NOMO-1 treated with DMSO at 0.1 percent for 48 hours (cell line): ENCODE data around the gene BMPER.

Experiments
- DNase-seq: peaks from one replicate; lab custom pipeline; 2025; ENCODE audit not compliant: unreplicated experiment; lab: John Stamatoyannopoulos, UW

The BMPER gene

DNA sequence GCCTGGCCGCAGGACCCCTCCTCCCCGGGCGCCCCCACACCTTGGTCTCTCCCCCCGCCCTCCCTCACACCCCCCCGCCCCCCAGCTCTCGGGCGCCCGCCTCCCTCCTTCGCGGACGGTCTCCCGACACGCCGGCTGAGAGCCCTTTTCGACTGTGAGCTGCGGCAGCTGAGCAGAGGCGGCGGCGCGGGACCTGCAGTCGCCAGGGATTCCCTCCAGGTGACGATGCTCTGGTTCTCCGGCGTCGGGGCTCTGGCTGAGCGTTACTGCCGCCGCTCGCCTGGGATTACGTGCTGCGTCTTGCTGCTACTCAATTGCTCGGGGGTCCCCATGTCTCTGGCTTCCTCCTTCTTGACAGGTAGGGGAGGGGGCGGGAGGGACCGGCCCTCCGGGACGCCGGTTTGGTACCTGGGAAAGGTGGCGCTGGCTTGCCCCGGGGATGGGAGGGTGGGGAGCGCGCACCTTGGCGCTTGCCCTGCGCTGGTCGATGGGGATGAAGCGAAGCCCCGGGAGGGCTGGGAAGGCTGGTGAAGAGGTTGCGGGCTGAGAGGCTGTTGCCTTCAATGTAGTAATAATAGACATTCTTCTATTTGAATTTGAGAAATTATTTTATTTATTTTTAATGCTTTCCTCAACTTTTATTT is at the start of gene BMPER:
BMPER (plus strand) TSS at position 151 of the 644 bp plus-strand sequence; CDS start at position 226, 75 bp downstream.
- DNase-seq, result no peak

DNA sequence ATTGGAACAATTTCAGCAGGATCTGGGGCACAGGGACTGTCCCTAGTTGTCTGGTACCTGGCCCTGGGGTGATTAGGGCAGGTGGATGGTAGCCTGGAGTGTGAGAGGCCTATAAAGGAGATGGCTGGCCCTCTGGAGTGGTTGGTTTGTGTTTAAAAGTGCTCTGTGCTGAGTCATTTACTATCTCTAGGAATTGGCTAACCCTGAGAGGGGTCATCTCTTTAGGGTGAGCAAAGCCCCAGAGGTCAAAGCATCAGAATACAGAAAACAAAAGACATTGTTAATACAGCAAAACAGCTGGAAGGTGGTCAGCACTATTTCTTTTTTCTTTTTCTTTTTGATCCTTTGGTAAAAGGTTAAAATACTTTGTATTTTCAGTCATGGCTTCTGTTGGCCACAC is 43.4 kb upstream of the BMPER start:
- no peak for DNase-seq

DNA sequence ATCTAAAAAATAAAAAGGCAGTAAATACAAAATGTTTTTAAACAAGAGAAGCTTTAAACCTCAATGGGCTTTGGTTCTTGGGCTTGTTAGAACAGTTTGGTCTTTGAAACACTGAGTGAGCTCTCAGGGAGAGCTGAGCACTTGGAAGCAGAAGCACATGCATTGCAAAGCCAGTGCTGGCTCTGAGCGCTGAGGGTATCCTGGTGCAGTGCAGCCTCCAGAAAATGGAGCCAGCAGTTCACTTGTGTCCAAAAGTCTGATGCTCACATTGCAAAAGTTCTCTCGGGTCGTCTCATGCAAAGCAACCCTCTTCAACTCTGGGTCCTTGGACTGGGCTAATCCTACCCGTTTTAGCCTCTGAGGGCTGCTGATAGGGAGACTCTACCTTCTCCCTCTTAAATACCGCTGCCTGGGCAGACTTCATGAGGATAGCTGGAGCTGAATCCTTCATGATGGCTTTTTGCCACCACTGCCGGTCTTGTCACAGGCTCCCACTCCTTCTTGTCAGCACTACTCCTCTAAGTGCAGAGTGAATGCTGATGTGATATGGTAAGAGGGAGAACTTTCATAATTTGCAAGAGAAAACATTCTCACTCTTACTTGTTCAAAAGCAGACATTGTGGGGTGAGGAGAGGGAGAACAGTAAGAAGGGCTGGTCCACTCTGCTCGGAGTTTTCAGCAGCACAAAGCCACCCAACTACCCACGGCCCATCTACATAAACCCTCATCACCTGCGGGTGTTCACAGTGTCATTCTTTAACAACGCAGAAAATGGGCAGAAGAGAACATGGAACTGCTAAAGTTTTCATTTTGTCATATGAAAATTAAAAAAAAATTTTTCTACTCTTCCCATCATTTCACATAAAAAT is 42.2 kb upstream of the BMPER start:
- no peak for DNase-seq

DNA sequence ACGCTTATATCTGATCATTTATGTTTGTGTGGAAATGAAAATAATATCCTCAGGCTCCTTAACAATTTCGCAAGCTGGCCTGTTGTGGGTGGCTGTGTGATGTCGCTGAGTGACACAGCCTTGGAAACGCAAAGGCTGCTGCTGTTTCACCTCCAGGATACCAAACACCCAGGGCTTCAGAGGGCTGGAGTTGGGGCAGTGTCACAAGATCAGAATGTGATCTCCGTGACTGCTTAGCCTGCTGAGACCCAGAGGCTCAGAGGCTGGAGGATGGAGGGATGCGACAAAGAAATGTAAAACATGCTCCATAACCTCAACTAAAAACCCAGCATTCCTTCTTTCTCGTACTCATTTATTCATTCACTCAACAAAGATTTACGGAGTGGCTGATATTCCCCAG is 37.2 kb upstream of the BMPER start:
- DNase-seq, result no peak

DNA sequence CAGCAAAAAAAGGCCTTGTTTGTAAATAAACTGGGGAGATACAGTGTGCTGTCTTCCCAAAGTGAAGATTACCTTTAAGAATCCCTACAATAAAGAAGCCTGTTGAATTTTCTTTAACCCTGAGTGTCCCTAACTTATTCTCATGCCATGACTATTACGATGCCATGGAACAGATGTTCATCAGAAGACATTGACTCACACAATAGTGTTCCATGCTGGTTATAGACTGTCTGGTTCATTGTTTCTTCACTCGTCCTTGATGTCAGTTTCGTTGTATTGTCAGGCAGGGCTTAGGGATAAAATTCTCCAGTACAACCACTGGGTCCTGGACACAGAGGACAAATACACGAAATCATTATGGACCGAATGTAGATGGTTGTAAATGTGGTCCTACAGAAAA is 36.2 kb upstream of the BMPER start:
- no peak for DNase-seq

DNA sequence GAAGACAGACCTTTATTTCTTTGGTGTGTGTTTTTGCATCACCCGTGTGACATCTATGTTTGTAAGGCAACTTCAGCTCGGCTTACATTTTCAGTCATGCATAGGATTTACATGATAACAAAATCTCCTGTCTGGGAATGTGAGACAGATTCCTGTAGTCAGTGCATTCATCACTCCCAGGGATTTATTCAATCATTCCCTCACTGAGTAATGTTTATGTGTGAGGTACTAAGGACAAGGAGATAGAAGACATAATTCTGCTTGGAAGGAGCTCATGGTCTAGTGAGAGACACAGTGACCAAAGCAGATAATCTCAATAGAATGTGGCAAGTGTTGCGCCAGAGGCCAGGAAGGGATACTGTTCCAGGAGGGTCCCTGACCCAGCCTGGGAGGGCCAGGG is 35.2 kb upstream of the BMPER start:
- DNase-seq, result no peak

DNA sequence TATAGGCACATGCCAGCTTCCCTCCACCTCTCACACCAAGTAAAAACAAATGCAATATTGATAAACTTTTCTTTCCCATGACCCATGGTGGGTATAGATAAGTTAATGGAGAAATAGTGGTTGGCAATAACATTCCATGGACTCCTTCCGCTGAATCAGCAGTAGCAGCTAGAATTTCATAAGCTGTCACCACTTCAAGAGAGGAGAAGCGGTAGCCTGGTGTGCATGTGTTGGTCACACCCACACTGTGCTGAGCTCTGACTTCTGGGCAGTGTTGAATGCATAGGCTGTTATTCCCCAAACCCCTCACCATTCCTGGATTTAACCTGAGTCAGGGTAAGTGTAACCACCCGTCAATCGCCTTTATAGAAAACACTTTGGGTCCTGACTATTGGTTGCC is 32.5 kb upstream of the BMPER start:
- DNase-seq, result no peak

DNA sequence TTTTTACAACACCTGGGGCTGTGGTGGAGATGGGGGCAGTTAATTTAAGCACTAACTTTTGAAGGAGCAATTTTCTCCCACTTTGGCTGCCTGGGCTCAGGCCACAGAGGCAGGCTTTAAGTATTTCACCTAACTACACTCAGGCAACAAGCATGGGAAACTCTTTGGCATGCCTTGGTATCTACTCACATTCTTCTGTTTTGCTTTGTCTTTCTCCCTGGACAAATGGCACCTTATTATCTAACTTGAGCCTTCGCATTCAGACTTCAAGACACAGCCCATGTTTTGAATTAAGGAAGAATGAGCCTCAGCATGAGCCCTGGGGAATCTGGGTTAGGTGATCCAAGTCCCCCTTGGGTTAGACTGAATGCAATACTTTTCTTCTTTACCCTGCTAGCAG is 31.8 kb upstream of the BMPER start:
- no peak for DNase-seq

DNA sequence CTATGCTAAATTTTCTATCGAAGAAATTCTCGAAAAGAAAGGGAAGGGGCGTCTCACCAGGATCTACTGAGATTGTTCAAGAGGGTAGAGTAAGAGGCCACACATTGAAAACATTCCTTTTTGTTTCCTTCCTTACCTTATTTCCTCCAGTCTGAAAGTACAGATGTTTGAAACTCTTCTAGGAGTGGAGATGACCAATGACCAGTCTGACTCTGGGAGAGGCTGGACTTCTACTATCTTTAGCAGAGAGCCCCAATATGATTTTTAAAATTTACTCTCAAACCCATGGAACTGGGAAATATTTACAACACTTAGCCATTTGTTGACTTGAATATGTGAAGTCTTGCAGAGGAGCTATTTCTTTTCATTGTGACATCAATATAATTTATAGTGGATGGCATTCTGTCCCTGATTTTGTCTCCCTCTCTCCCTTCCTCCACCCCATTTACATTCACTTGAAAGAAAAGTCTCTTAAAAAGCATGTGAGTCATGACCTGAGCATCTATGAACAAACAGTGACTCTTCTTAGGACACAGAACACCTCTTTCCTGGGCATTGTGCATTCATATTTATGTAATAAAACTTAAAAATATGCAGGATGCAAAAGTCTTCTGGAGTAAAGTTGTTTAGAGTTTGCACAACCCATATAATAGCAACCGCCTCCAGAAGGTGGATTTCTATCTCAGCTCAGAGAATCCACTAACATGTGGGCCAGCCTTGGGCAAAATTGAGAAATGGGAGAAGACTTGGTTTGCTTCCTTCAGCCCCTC is 31.2 kb upstream of the BMPER start:
- no peak for DNase-seq

DNA sequence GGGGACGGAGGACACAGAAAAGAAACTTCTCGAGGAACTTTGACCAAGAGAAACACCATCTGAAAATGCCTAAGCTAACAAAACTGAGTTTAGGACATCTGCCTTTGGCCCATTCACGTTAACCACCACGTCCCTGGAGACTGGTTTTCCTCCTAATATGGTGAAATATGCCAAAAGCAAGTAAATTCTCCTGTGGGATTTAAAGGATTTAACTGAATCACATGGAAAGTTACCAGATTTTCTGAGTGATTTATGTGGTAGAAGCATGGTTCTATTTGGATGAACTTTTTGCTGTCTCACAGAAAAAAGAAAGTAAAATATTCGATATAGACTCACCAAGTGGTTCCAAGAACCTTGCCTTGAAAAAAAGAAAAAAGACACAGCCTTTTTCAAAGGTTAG is 30.4 kb upstream of the BMPER start:
- no peak for DNase-seq

DNA sequence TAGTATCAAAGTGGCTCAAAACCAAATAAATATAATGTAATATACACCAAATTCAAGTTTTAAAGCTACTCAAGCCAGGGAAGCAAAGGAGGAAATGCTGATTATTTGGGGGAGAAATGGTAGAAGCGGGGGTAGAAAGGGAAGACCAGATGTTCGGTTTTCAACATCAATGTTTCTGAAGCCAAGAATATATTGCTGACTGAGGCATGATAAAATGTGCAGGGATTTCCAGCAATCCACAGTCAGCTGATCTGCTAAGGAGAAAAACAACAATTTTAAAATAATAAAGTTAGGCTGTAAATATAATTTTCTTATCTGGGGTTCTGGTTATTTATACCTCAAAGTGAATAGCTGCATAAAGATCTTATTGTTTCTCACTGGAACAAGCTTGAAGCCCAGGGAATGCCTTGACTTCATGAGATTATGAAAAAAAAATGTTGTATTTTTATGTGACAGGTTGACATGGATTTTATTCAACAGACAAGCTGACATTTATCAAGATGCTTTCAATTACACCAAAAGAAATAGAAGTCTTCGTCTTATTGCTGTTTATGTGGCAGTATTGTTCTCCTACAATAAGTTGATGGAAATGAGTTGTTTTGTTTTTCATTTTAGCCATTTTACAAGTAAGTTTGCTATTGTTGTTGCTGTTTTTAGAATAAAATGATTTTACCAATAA is 28.6 kb upstream of the BMPER start:
- no peak for DNase-seq

DNA sequence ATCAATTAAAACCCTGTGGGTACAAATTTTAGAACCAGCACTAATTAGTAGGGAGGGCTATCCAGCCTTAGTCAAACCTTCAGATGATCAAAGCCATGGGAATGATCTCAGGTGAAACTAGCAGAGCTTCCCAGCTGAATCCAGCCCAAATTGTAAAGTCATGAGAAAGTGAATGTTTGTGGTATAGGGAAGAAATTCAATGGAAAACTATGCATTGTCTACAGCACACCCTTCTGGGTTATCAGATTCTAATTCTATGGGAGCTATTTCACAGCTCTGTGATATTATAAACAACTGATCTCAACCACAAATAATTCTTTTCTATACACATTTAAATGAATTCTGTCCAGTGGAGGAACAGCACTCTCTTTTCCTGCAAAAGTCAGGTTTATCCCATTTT is 24.6 kb upstream of the BMPER start:
- no peak for DNase-seq

DNA sequence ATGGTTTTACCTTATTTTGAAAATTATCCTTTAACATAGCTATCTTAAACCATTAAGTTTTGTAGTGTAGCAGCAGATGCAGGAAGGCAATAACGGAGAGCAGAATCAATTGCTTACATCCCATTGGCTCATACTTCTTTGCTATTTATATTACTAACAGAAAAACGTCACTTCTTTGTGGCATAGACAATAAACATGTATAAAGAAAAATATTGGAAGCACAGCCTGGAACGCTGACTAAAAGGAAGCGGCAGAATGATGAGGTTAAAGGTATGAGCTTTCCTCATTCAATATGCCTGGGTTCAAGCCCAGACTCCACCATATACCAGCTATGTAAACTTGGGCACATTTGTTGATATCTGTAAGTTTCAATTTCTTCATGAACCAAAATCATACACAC is 24.0 kb upstream of the BMPER start:
- no peak for DNase-seq

DNA sequence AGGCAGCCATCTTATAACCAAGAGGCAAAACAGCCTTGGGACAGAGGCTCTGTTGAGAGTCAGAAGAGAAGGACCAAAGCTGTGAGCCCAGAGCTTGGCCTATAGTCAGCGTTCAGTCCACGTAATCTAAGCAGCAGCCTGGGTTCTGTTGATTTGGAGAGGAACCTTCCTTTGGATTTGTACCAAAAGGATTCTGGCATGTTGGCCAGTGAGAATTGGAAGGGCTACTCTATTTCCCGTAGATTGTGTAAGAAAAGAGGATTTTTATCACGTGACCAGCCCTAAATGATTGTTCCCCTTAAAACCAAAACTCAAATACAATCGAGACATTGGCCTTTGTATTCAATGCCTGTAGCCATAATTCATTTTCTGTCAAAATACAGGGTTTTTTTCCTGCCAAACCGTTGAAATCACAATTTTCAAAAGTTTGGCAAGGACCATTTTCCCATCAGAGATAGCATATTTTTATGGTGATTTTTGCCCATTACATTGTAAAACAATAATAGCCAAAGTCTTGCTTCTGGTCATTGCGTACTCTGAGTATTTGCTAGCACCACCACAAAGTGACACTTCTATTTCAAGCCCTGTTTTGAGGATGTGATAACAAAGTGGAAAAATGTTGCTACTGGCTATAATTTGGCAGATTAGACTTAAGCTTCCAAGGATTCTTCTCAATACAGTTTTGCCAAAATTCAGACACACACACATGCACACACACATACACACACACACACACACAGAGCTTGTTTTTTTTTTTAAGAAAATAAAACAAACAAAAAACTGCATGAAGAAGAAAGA is 23.1 kb upstream of the BMPER start:
- no peak for DNase-seq

DNA sequence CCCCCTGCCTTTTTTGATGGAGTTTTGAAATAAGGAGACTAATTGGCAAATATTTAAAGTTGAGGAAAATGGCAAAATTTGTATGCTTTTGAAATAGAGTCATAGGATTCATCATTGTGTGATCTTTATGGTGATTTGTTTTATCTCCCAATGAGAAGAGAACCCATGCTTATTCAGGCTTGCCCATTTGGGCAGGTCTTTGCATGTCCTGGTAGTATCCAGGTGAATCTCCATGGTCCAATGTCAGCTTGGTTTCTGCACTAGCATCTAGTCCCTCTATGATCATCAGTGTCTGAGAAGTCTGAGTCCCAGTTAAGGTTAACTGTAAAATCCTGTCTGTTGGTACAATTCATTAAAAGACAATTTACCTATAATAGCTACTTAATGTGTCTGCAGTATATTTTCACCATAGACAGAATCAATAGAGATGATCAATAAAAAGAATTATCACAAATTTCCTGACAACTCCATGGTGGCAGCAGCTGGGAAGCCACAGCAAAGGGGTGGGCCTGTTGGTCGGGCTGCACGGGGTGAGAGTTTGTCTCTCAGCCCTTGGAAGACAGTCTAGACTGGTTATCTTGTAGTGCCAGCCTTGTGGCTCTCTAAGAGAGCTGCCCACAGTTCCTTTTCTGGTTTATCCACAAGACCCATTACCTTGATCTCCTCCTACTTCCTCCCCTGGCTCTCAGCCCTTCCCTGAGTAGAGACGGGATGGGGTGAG is 22.2 kb upstream of the BMPER start:
- no peak for DNase-seq

DNA sequence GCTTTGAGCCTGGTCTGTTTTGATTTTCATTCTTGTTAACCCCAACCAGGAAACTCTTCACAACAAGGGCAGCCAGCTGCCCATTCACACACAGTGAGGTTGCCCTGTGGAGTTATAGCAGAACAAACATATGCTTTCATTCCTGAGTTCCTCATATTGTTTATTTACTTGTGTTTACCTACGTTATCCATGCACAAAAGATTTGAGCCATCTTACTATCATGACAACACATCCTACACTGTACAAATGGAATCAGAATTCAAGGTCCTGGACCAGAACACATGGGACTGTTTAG is 21.7 kb upstream of the BMPER start:
- DNase-seq, result no peak

DNA sequence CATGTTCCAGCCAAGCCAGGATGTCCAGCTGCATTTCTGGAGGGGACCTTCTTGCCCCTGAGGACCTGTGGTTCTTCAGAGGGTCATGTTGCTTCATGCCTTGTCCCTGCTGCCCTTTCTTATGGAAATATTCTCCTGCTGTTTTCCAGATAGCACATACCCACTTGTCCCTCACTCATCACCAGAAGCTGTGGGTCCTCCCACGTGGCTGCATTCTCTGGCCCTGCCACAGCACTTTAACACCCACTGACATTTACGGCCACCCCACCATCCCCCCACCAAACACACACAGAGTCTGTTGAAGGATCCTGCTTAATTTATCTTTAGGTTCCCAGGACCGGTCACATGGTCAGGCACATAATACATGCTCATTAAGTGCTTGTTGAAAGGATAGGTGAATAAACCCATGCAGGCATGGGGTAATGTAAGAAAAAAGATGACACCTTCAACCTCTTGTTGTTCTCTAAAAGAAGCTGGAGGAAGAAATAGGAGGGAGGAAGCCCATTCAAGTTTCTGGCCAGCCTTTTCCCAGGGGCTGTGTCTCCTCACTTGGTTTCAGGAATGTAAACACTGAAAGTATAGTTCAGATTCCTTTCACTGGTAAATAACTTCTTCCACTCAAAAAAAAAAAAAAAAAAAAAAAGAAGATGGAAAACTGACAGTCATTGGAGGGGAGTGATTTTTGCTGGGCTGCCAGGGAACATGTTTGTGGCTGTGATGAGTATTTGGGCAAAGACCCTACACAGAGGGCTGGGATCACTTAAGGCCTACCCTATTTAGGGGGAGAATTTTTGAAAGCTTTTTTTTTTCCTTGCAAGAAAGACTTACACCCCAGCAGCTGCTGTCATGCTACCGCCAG is 19.8 kb upstream of the BMPER start:
- DNase-seq, result no peak

DNA sequence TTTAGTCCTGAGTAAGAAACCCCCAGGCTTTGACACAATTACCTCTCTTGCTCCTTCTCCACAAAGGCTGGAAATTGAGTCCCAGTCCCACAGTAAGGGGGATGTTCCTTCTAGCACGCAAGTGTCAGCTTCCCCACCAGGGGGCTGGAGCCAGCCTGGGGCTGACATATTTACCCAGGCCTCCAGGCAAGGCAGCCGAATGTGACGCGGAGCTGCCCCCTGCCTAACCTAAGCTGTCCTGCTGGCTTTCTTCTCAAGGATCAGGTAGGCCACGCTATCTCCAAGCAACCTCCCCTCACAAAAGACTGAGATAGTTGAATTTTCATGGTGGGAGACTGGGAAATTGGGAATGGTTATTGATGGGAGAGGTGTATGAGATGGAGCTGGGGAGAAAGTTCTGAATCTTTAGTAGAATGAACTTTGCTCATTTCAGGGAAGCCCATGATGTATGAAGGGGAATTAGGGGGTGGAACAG is 19.2 kb upstream of the BMPER start:
- DNase-seq, result no peak
